Measurements from ENCODE around the gene LIN7A. TPM values are rescaled to one million over a fixed set of nuclear protein-coding genes. Genes with fewer than 3 reads are reported as not detected.

Gene LIN7A
- total RNA-seq, 1 donor from 2014 or later: 0.07 TPM

GRCh38 chr12:80860206-80860605 lies 77.5 kb downstream of the LIN7A start:
- no peak for DNase-seq (ENCODE audit: low read depth, low spot score)

- no peak for DNase-seq (ENCODE audit: low read depth, low spot score)
These were observed 79.4 kb downstream of the LIN7A start for GRCh38 chr12:80858356-80858755.

GRCh38 chr12:80857311-80857710 lies 80.4 kb downstream of the LIN7A start:
- DNase-seq (ENCODE audit: low read depth, low spot score): no peak

GRCh38 chr12:80849337-80849736 lies 88.4 kb downstream of the LIN7A start:
- DNase-seq (ENCODE audit: low read depth, low spot score): no peak

GRCh38 chr12:80848858-80849257 lies 88.9 kb downstream of the LIN7A start:
- no peak for DNase-seq (ENCODE audit: low read depth, low spot score)

GRCh38 chr12:80847575-80847974 lies 90.2 kb downstream of the LIN7A start:
- DNase-seq (ENCODE audit: low read depth, low spot score): no peak

- DNase-seq (ENCODE audit: low read depth, low spot score): no peak
These were observed 90.8 kb downstream of the LIN7A start for GRCh38 chr12:80846952-80847351.

- DNase-seq (ENCODE audit: low read depth, low spot score): no peak
These were observed 92.1 kb downstream of the LIN7A start for GRCh38 chr12:80845639-80846038.

GRCh38 chr12:80843969-80844368 lies 93.8 kb downstream of the LIN7A start:
- no peak for DNase-seq (ENCODE audit: low read depth, low spot score)

- no peak for DNase-seq (ENCODE audit: low read depth, low spot score)
These were observed 99.0 kb downstream of the LIN7A start for GRCh38 chr12:80838708-80839107.

- DNase-seq (ENCODE audit: low read depth, low spot score): no peak
These were observed 99.6 kb downstream of the LIN7A start for GRCh38 chr12:80838024-80838658.

- DNase-seq (ENCODE audit: low read depth, low spot score): no peak
These were observed 100.3 kb downstream of the LIN7A start for GRCh38 chr12:80837342-80837978.

GRCh38 chr12:80834724-80835123 lies 103.0 kb downstream of the LIN7A start:
- DNase-seq (ENCODE audit: low read depth, low spot score): no peak

- no peak for DNase-seq (ENCODE audit: low read depth, low spot score)
These were observed 107.1 kb downstream of the LIN7A start for GRCh38 chr12:80830533-80831088.

GRCh38 chr12:80829767-80830166 lies 108.0 kb downstream of the LIN7A start:
- DNase-seq (ENCODE audit: low read depth, low spot score): no peak

GRCh38 chr12:80825506-80825905 lies 112.2 kb downstream of the LIN7A start:
- no peak for DNase-seq (ENCODE audit: low read depth, low spot score)

GRCh38 chr12:80823393-80823792 lies 114.3 kb downstream of the LIN7A start:
- DNase-seq (ENCODE audit: low read depth, low spot score): no peak

- DNase-seq (ENCODE audit: low read depth, low spot score): no peak
These were observed 116.2 kb downstream of the LIN7A start for GRCh38 chr12:80821513-80822000.

- no peak for DNase-seq (ENCODE audit: low read depth, low spot score)
These were observed 118.9 kb downstream of the LIN7A start for GRCh38 chr12:80818878-80819277.

GRCh38 chr12:80815351-80815750 lies 122.4 kb downstream of the LIN7A start:
- no peak for DNase-seq (ENCODE audit: low read depth, low spot score)

- no peak for DNase-seq (ENCODE audit: low read depth, low spot score)
These were observed 123.3 kb downstream of the LIN7A start for GRCh38 chr12:80814453-80814852.

GRCh38 chr12:80813820-80814219 lies 123.9 kb downstream of the LIN7A start:
- no peak for DNase-seq (ENCODE audit: low read depth, low spot score)

All from pulmonary artery endothelial cell (primary cell).